Left lung (tissue), 10 donors: ENCODE results near the gene DISC1. TPM values are rescaled to one million over a fixed set of nuclear protein-coding genes. Genes with fewer than 3 reads are reported as not detected.

Experiments used
- ATAC-seq: fragments of 200-7000 bp; cut with Tn5 transposase; one replicate; pipeline ENCODE4 v1.9.1; 2020; ENCODE audit warnings: moderate library complexity
- DNase-seq, 4 donors: peaks; one replicate each; pipeline ENCODE4 v3.0.0-alpha.2; 2013 to 2020
- H3K27ac ChIP-seq, 2 donors: fragments of 200-600 bp; sonication (generic) in 1 of 2; one replicate each; pipeline versions ENCODE4 v1.5.0 to v1.8.0; 2020 to 2021
- H3K27me3 ChIP-seq, 2 donors: fragments of 200-600 bp; sonication (generic) in 1 of 2; one replicate each; pipeline versions ENCODE4 v1.5.0 to v1.8.0; 2020 to 2021
- H3K36me3 ChIP-seq, 2 donors: fragments of 200-600 bp; sonication (generic) in 1 of 2; one replicate each; pipeline versions ENCODE4 v1.5.0 to v1.8.0; 2020 to 2021
- H3K4me1 ChIP-seq, 2 donors: fragments of 200-600 bp; one replicate each; pipeline ENCODE4 v1.8.0; 2021
- H3K4me3 ChIP-seq, 2 donors: fragments of 200-600 bp; sonication (generic) in 1 of 2; one replicate each; pipeline versions ENCODE4 v1.5.0 to v1.8.0; 2020 to 2021; ENCODE audit warnings: mild to moderate bottlenecking in 1 of 2
- H3K9me3 ChIP-seq, 2 donors: fragments of 200-600 bp; sonication (generic) in 1 of 2; one replicate each; pipeline versions ENCODE4 v1.5.0 to v1.8.0; 2020 to 2021
- CTCF ChIP-seq, 2 donors: fragments of 200-600 bp; sonication (generic) in 1 of 2; IDR thresholded peaks; one replicate each; pipeline versions ENCODE4 v1.5.0 to v1.8.0; 2021; ENCODE audit warnings: antibody characterized with exemption in 2 of 2
- intact Hi-C, 2 donors: fragments of 100-400 bp; cut with DNase I; formaldehyde crosslinking; loops; one replicate each; pipeline versions ENCODE4 v1.11.2 to v1.14.2; 2022
- polyA plus RNA-seq, 6 donors: library from polyadenylated mRNA; unstranded; fragments of 120-200 nt; gene quantifications; one replicate each; pipeline ENCODE4 v1.2.1, GENCODE V29; 2013; ENCODE audit not compliant: insufficient read length in 6 of 6
- total RNA-seq, 2 donors: library from RNA; stranded (reverse); fragmentation: NEBNext Ultra II Directional; extraction: Animal tissue kit (Norgen Biotek cat#: 25700); gene quantifications; one replicate each; pipeline ENCODE4 v1.2.1, GENCODE V29; 2021
- donor health status: DM: no; HTN: yes; CAD: no.
- donor health status: DM: no; HTN: no; CAD: no.

DISC1 gene
- total and polyA plus RNA-seq, 8 donors, result 3.9 to 11.7 (median 10.5) TPM

GRCh38 chr1:231707407-231707806, 80.8 kb downstream of the DISC1 start:
- Histone ChIP-seq H3K27me3 (no peaks in the 10 kb centered on the region), H3K9me3 (no peaks in the 10 kb centered on the region), H3K27ac (no peak overlapping the region), H3K36me3 (no peaks in the 10 kb centered on the region), H3K4me3 (no peak overlapping the region), H3K4me1 (peaks cover 3 to 4% of the 10 kb centered on the region in 2 donors)
- DNase-seq (no peak), ATAC-seq (no peak)
- no peak for TF ChIP-seq CTCF (IDR thresholded peaks at IDR 0.05)
- intact Hi-C loops, result no loop called here

GRCh38 chr1:231708394-231708793, 81.8 kb downstream of the DISC1 start:
- intact Hi-C loops, result no loop called here
- no peak for ATAC-seq
- no peak for DNase-seq
- no peaks in the 10 kb centered on the region for H3K36me3 ChIP-seq
- H3K9me3 ChIP-seq, result no peaks in the 10 kb centered on the region
- no peaks in the 10 kb centered on the region for H3K27me3 ChIP-seq
- H3K4me1 ChIP-seq, result peaks cover 0 to 3% of the 10 kb centered on the region in 2 donors
- TF ChIP-seq CTCF (IDR thresholded peaks at IDR 0.05), result no peak
- H3K4me3 ChIP-seq, result no peak overlapping the region
- no peak overlapping the region for H3K27ac ChIP-seq

GRCh38 chr1:231714440-231714839, 87.8 kb downstream of the DISC1 start:
- intact Hi-C loops, result no loop called here
- TF ChIP-seq CTCF (IDR thresholded peaks at IDR 0.05), result no peak
- no peak overlapping the region for H3K27ac ChIP-seq

GRCh38 chr1:231715816-231716722, 89.5 kb downstream of the DISC1 start:
- H3K9me3 ChIP-seq, result no peaks in the 10 kb centered on the region
- DNase-seq (no peak), ATAC-seq (no peak)
- H3K27ac ChIP-seq, result no peak overlapping the region
- intact Hi-C loops, result no loop called here
- H3K4me1 ChIP-seq, result no peaks in the 10 kb centered on the region
- no peaks in the 10 kb centered on the region for H3K27me3 ChIP-seq
- no peaks in the 10 kb centered on the region for H3K36me3 ChIP-seq
- no peak overlapping the region for H3K4me3 ChIP-seq
- TF ChIP-seq CTCF (IDR thresholded peaks at IDR 0.05), result no peak

More at GRCh38 chr1:231714440-231714839, 87.8 kb downstream of the DISC1 start:
- Histone ChIP-seq H3K36me3 (no peaks in the 10 kb centered on the region), H3K27me3 (no peaks in the 10 kb centered on the region), H3K4me3 (no peak overlapping the region), H3K9me3 (no peaks in the 10 kb centered on the region), H3K4me1 (no peaks in the 10 kb centered on the region)
- DNase-seq (no peak), ATAC-seq (no peak)

- TF ChIP-seq CTCF (IDR thresholded peaks at IDR 0.05), result no peak
- Histone ChIP-seq H3K4me1 (no peaks in the 10 kb centered on the region), H3K27me3 (no peaks in the 10 kb centered on the region), H3K9me3 (no peaks in the 10 kb centered on the region), H3K27ac (no peak overlapping the region), H3K36me3 (no peaks in the 10 kb centered on the region), H3K4me3 (no peak overlapping the region)
- ATAC-seq, result no peak
- intact Hi-C loops, result no loop called here
- no peak for DNase-seq
These were observed 90.3 kb downstream of the DISC1 start for GRCh38 chr1:231716879-231717278.
